ENCODE measurements around the gene TMEM258. TPM values are rescaled to one million over a fixed set of nuclear protein-coding genes. Genes with fewer than 3 reads are reported as not detected.

The TMEM258 gene
- total and polyA plus RNA-seq, 2 donors = 148 to 161 TPM

GRCh38 chr11:61775606-61776554 lies 16.5 kb downstream of the TMEM258 start:
- Histone ChIP-seq H3K36me3 (ENCODE audit: control insufficient read depth in 2 of 2, insufficient read depth in 2 of 2, low read length in 1 of 2) (no peaks in the 10 kb centered on the region), H3K9me3 (ENCODE audit: control insufficient read depth in 2 of 2, insufficient read depth in 1 of 2, low read length in 1 of 2) (no peaks in the 10 kb centered on the region), H3K4me3 (ENCODE audit: low read length in 2 of 2) (no peak overlapping the region), H3K27ac (ENCODE audit: low read depth in 1 of 2, low read length in 1 of 2) (no peak overlapping the region), H3K4me1 (ENCODE audit: control insufficient read depth in 2 of 2, insufficient read depth in 2 of 2, low read length in 2 of 2) (peaks cover 4 to 9% of the 10 kb centered on the region in 2 donors), H3K27me3 (ENCODE audit: control insufficient read depth in 2 of 2, insufficient read depth in 1 of 2, low read length in 1 of 2) (peaks cover 2 to 24% of the 10 kb centered on the region in 2 donors)
- no peak for DNase-seq (ENCODE audit: low read depth in 6 of 9, low spot score in 9 of 9)
- WGBS = 94% methylated on average over 20 of the region's 20 CpGs

GRCh38 chr11:61775106-61775505 lies 17.3 kb downstream of the TMEM258 start:
- WGBS = 97% methylated on average over 6 of the region's 6 CpGs
- H3K36me3 ChIP-seq (ENCODE audit: control insufficient read depth in 2 of 2, insufficient read depth in 2 of 2, low read length in 1 of 2) = no peaks in the 10 kb centered on the region
- peaks cover 4 to 9% of the 10 kb centered on the region in 2 donors for H3K4me1 ChIP-seq (ENCODE audit: control insufficient read depth in 2 of 2, insufficient read depth in 2 of 2, low read length in 2 of 2)
- H3K9me3 ChIP-seq (ENCODE audit: control insufficient read depth in 2 of 2, insufficient read depth in 1 of 2, low read length in 1 of 2) = no peaks in the 10 kb centered on the region
- H3K27ac ChIP-seq (ENCODE audit: low read depth in 1 of 2, low read length in 1 of 2) = no peak overlapping the region
- no peak for DNase-seq (ENCODE audit: low read depth in 6 of 9, low spot score in 9 of 9)
- peaks cover 2 to 24% of the 10 kb centered on the region in 2 donors for H3K27me3 ChIP-seq (ENCODE audit: control insufficient read depth in 2 of 2, insufficient read depth in 1 of 2, low read length in 1 of 2)
- H3K4me3 ChIP-seq (ENCODE audit: low read length in 2 of 2) = no peak overlapping the region

- Histone ChIP-seq H3K9me3 (ENCODE audit: control insufficient read depth in 2 of 2, insufficient read depth in 1 of 2, low read length in 1 of 2) (no peaks in the 10 kb centered on the region), H3K4me1 (ENCODE audit: control insufficient read depth in 2 of 2, insufficient read depth in 2 of 2, low read length in 2 of 2) (peaks cover 4 to 9% of the 10 kb centered on the region in 2 donors), H3K27me3 (ENCODE audit: control insufficient read depth in 2 of 2, insufficient read depth in 1 of 2, low read length in 1 of 2) (peaks cover 2 to 24% of the 10 kb centered on the region in 2 donors), H3K27ac (ENCODE audit: low read depth in 1 of 2, low read length in 1 of 2) (no peak overlapping the region), H3K4me3 (ENCODE audit: low read length in 2 of 2) (no peak overlapping the region), H3K36me3 (ENCODE audit: control insufficient read depth in 2 of 2, insufficient read depth in 2 of 2, low read length in 1 of 2) (no peaks in the 10 kb centered on the region)
- 92% methylated on average over 12 of the region's 12 CpGs for WGBS
- no peak for DNase-seq (ENCODE audit: low read depth in 6 of 9, low spot score in 9 of 9)
Measured at GRCh38 chr11:61774411-61774810, 18.0 kb downstream of the TMEM258 start.

GRCh38 chr11:61773809-61774208 lies 18.6 kb downstream of the TMEM258 start:
- H3K4me1 ChIP-seq (ENCODE audit: control insufficient read depth in 2 of 2, insufficient read depth in 2 of 2, low read length in 2 of 2) = peaks cover 4 to 9% of the 10 kb centered on the region in 2 donors
- H3K4me3 ChIP-seq (ENCODE audit: low read length in 2 of 2) = no peak overlapping the region
- no peaks in the 10 kb centered on the region for H3K36me3 ChIP-seq (ENCODE audit: control insufficient read depth in 2 of 2, insufficient read depth in 2 of 2, low read length in 1 of 2)
- WGBS = 97% methylated on average over 18 of the region's 18 CpGs
- no peaks in the 10 kb centered on the region for H3K9me3 ChIP-seq (ENCODE audit: control insufficient read depth in 2 of 2, insufficient read depth in 1 of 2, low read length in 1 of 2)
- H3K27ac ChIP-seq (ENCODE audit: low read depth in 1 of 2, low read length in 1 of 2) = no peak overlapping the region
- H3K27me3 ChIP-seq (ENCODE audit: control insufficient read depth in 2 of 2, insufficient read depth in 1 of 2, low read length in 1 of 2) = peaks cover 2 to 22% of the 10 kb centered on the region in 2 donors
- DNase-seq (ENCODE audit: low read depth in 6 of 9, low spot score in 9 of 9) = no peak

GRCh38 chr11:61773356-61773755 lies 19.0 kb downstream of the TMEM258 start:
- no peak overlapping the region for H3K4me3 ChIP-seq (ENCODE audit: low read length in 2 of 2)
- no peak overlapping the region for H3K27ac ChIP-seq (ENCODE audit: low read depth in 1 of 2, low read length in 1 of 2)
- WGBS = 92% methylated on average over 10 of the region's 10 CpGs
- peaks cover 2 to 17% of the 10 kb centered on the region in 2 donors for H3K27me3 ChIP-seq (ENCODE audit: control insufficient read depth in 2 of 2, insufficient read depth in 1 of 2, low read length in 1 of 2)
- H3K4me1 ChIP-seq (ENCODE audit: control insufficient read depth in 2 of 2, insufficient read depth in 2 of 2, low read length in 2 of 2) = peaks cover 4 to 9% of the 10 kb centered on the region in 2 donors
- DNase-seq (ENCODE audit: low read depth in 6 of 9, low spot score in 9 of 9) = no peak
- no peaks in the 10 kb centered on the region for H3K9me3 ChIP-seq (ENCODE audit: control insufficient read depth in 2 of 2, insufficient read depth in 1 of 2, low read length in 1 of 2)
- no peaks in the 10 kb centered on the region for H3K36me3 ChIP-seq (ENCODE audit: control insufficient read depth in 2 of 2, insufficient read depth in 2 of 2, low read length in 1 of 2)

GRCh38 chr11:61771985-61772455 lies 20.4 kb downstream of the TMEM258 start:
- H3K36me3 ChIP-seq (ENCODE audit: control insufficient read depth in 2 of 2, insufficient read depth in 2 of 2, low read length in 1 of 2) = no peaks in the 10 kb centered on the region
- no peaks in the 10 kb centered on the region for H3K9me3 ChIP-seq (ENCODE audit: control insufficient read depth in 2 of 2, insufficient read depth in 1 of 2, low read length in 1 of 2)
- peaks cover under 1 to 4% of the 10 kb centered on the region in 2 donors for H3K27me3 ChIP-seq (ENCODE audit: control insufficient read depth in 2 of 2, insufficient read depth in 1 of 2, low read length in 1 of 2)
- WGBS = 91% methylated on average over 7 of the region's 7 CpGs
- no peak for DNase-seq (ENCODE audit: low read depth in 6 of 9, low spot score in 9 of 9)
- peaks cover 3 to 4% of the 10 kb centered on the region in 2 donors for H3K4me1 ChIP-seq (ENCODE audit: control insufficient read depth in 2 of 2, insufficient read depth in 2 of 2, low read length in 2 of 2)
- H3K27ac ChIP-seq (ENCODE audit: low read depth in 1 of 2, low read length in 1 of 2) = no peak overlapping the region
- no peak overlapping the region for H3K4me3 ChIP-seq (ENCODE audit: low read length in 2 of 2)

GRCh38 chr11:61771195-61771894 lies 21.1 kb downstream of the TMEM258 start:
- WGBS = 89% methylated on average over 15 of the region's 15 CpGs
- DNase-seq (ENCODE audit: low read depth in 6 of 9, low spot score in 9 of 9) = no peak
- no peak overlapping the region for H3K27ac ChIP-seq (ENCODE audit: low read depth in 1 of 2, low read length in 1 of 2)
- no peaks in the 10 kb centered on the region for H3K27me3 ChIP-seq (ENCODE audit: control insufficient read depth in 2 of 2, insufficient read depth in 1 of 2, low read length in 1 of 2)
- peaks cover 0 to 4% of the 10 kb centered on the region in 2 donors for H3K4me1 ChIP-seq (ENCODE audit: control insufficient read depth in 2 of 2, insufficient read depth in 2 of 2, low read length in 2 of 2)
- H3K36me3 ChIP-seq (ENCODE audit: control insufficient read depth in 2 of 2, insufficient read depth in 2 of 2, low read length in 1 of 2) = no peaks in the 10 kb centered on the region
- H3K9me3 ChIP-seq (ENCODE audit: control insufficient read depth in 2 of 2, insufficient read depth in 1 of 2, low read length in 1 of 2) = no peaks in the 10 kb centered on the region
- H3K4me3 ChIP-seq (ENCODE audit: low read length in 2 of 2) = no peak overlapping the region

- Histone ChIP-seq H3K27me3 (ENCODE audit: control insufficient read depth in 2 of 2, insufficient read depth in 1 of 2, low read length in 1 of 2) (no peaks in the 10 kb centered on the region), H3K36me3 (ENCODE audit: control insufficient read depth in 2 of 2, insufficient read depth in 2 of 2, low read length in 1 of 2) (no peaks in the 10 kb centered on the region), H3K9me3 (ENCODE audit: control insufficient read depth in 2 of 2, insufficient read depth in 1 of 2, low read length in 1 of 2) (no peaks in the 10 kb centered on the region), H3K27ac (ENCODE audit: low read depth in 1 of 2, low read length in 1 of 2) (no peak overlapping the region), H3K4me3 (ENCODE audit: low read length in 2 of 2) (no peak overlapping the region), H3K4me1 (ENCODE audit: control insufficient read depth in 2 of 2, insufficient read depth in 2 of 2, low read length in 2 of 2) (peaks cover 0 to 4% of the 10 kb centered on the region in 2 donors)
- no peak for DNase-seq (ENCODE audit: low read depth in 6 of 9, low spot score in 9 of 9)
- WGBS = 96% methylated on average over 20 of the region's 20 CpGs
Measured at GRCh38 chr11:61769946-61770683, 22.3 kb downstream of the TMEM258 start.
